ENCODE measurements around the gene RAB4B. TPM values are rescaled to one million over a fixed set of nuclear protein-coding genes. Genes with fewer than 3 reads are reported as not detected.
A peak's percentile ranks its signal among the peaks of the same experiment; 100 is the strongest.

Gene RAB4B
- total RNA-seq, 1 experiment from 2014 or later, result 9.1 TPM

DNA sequence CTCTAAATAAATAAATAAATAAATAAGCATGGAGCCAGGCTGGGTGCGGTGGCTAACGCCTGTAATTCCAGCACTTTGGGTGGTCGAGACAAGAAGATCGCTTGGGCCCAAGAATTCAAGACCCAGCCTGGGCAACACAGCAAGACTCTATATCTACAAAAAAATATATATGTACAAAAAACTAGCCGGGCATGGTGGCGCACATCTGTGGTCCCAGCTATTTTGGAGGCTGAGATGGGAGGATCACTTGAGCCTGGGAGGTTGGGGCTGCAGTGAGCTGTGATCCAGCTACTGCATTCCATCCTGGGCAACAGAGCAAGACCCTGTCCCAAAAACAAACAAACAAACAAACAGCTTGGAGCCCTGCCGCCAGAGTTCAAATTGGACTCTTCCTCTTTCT, 30.5 kb upstream of the RAB4B start:
- BruUV-seq (replicated peaks), result no TSS peak
- Histone ChIP-seq H3K27ac (ENCODE audit: low read depth, low read length, poor library complexity, severe bottlenecking) (no peak overlapping the region), H3K4me3 (ENCODE audit: low read depth, low read length, poor library complexity, severe bottlenecking) (no peak overlapping the region), H3K9me3 (ENCODE audit: low read depth, low read length, poor library complexity, severe bottlenecking) (no peaks in the 10 kb centered on the region), H3K4me1 (ENCODE audit: insufficient read depth, low read length, poor library complexity, severe bottlenecking) (peaks cover 8% of the 10 kb centered on the region), H3K27me3 (replicated peaks; ENCODE audit: insufficient read depth, low read depth, low read length, poor library complexity) (no peaks in the 10 kb centered on the region), H3K36me3 (ENCODE audit: insufficient read depth, low read length, poor library complexity, severe bottlenecking) (peaks cover under 1% of the 10 kb centered on the region)
- CTCF ChIA-PET, result no interaction called here
- TF ChIP-seq EZH2 (IDR thresholded peaks at IDR 0.05; ENCODE audit: borderline replicate concordance, low read depth, low read length, poor library complexity, severe bottlenecking), result no peak
- no peak for TF ChIP-seq CTCF (conservative IDR thresholded peaks at IDR 0.05; ENCODE audit: low read depth, low read length)
- POLR2A ChIA-PET (ENCODE audit: low non-redundant PET), result no interaction called here
- no peak for DNase-seq (ENCODE audit: low spot score)
- intact Hi-C loops (cut with micrococcal nuclease; ENCODE audit: unreplicated experiment), result no loop called here

GRCh38 chr19:40750058-40750873, 27.8 kb upstream of the RAB4B start, which contains the start of gene ACTMAP:
Gene ACTMAP, minus strand, starts transcription at chr19:40750477. Its CDS starts 674 bp downstream, at chr19:40749803.
- ChIA-PET POLR2A (ENCODE audit: low non-redundant PET) (interaction anchor here (0.5 to 0.7 kb wide), 3 partner anchors 28 to 420 kb away, joined by 3 read pairs; partner anchors contain the start of gene RAB4B), CTCF (interaction anchor here (1.0 to 1.1 kb wide), 2 partner anchors 28 to 56 kb away, joined by 3 to 4 read pairs; no protein-coding TSS in a partner anchor)
- TF ChIP-seq CTCF (conservative IDR thresholded peaks at IDR 0.05; ENCODE audit: low read depth, low read length) (no peak), EZH2 (IDR thresholded peaks at IDR 0.05; ENCODE audit: borderline replicate concordance, low read depth, low read length, poor library complexity, severe bottlenecking) (no peak)
- intact Hi-C loops (cut with micrococcal nuclease; ENCODE audit: unreplicated experiment), result loop anchor here (1.0 to 2.0 kb wide), 2 partner anchors 28 to 49 kb away; partner anchors contain the start of genes EGLN2 and RAB4B
- Histone ChIP-seq H3K27ac (ENCODE audit: low read depth, low read length, poor library complexity, severe bottlenecking) (peak within 1 kb of the TSS; percentile 97), H3K9me3 (ENCODE audit: low read depth, low read length, poor library complexity, severe bottlenecking) (no peaks in the 10 kb centered on the region), H3K36me3 (ENCODE audit: insufficient read depth, low read length, poor library complexity, severe bottlenecking) (peaks cover 4% of the 10 kb centered on the region), H3K4me1 (ENCODE audit: insufficient read depth, low read length, poor library complexity, severe bottlenecking) (peaks cover 8% of the 10 kb centered on the region), H3K27me3 (replicated peaks; ENCODE audit: insufficient read depth, low read depth, low read length, poor library complexity) (no peaks in the 10 kb centered on the region), H3K4me3 (ENCODE audit: low read depth, low read length, poor library complexity, severe bottlenecking) (peak within 1 kb of the TSS; percentile 90)
- DNase-seq (ENCODE audit: low spot score), result peak; percentile 100
- TSS peak; percentile 96 for BruUV-seq (replicated peaks)

DNA sequence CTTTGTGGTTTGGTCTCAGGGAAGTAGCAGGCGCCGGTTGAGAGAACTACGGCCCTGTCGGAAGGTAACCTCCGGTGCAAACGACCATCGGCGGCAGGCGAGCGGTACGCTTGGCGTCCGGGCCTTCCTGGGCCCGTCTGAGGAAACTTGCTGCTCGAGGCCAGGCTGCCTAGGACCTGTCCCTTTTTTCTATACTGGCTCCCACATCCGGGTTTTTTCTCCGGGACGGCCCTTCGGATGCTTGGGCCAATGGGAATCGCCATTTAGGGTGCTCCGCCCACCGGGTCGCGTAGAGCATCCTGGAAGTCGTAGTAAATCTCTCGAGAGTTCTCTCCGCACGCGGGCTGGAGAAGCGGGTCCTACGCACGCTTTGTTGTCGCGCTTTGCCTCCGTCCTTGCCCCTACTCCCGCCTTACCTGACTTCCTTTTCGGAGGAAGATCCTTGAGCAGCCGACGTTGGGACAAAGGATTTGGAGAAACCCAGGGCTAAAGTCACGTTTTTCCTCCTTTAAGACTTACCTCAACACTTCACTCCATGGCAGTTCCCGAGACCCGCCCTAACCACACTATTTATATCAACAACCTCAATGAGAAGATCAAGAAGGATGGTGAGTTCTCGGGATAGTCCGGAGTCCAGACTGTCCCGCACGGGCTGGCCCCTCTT, 27.0 kb upstream of the RAB4B start, which contains the start of gene SNRPA:
Gene SNRPA (plus strand): TSS at position 330 of the 664 bp plus-strand sequence. CDS start 206 bp downstream, at position 536.
- peak; percentile 99 for DNase-seq (ENCODE audit: low spot score)
- intact Hi-C loops (cut with micrococcal nuclease; ENCODE audit: unreplicated experiment), result loop anchor here (1.0 to 2.0 kb wide), 2 partner anchors 27 to 48 kb away; partner anchors contain the start of genes EGLN2 and RAB4B
- H3K27ac ChIP-seq (ENCODE audit: low read depth, low read length, poor library complexity, severe bottlenecking), result peak within 1 kb of the TSS; percentile 97

More for the DNA sequence above, 27.0 kb upstream of the RAB4B start, which contains the start of gene SNRPA:
- ChIA-PET POLR2A (ENCODE audit: low non-redundant PET) (interaction anchor here (0.7 kb wide), 2 partner anchors 27 to 112 kb away, joined by 3 read pairs; partner anchors contain the start of gene RAB4B), CTCF (interaction anchor here (1.0 to 1.1 kb wide), 2 partner anchors 28 to 56 kb away, joined by 3 to 4 read pairs; no protein-coding TSS in a partner anchor)
- Histone ChIP-seq H3K9me3 (ENCODE audit: low read depth, low read length, poor library complexity, severe bottlenecking) (no peaks in the 10 kb centered on the region), H3K4me1 (ENCODE audit: insufficient read depth, low read length, poor library complexity, severe bottlenecking) (peaks cover 8% of the 10 kb centered on the region), H3K4me3 (ENCODE audit: low read depth, low read length, poor library complexity, severe bottlenecking) (peak within 1 kb of the TSS; percentile 90), H3K27me3 (replicated peaks; ENCODE audit: insufficient read depth, low read depth, low read length, poor library complexity) (no peaks in the 10 kb centered on the region), H3K36me3 (ENCODE audit: insufficient read depth, low read length, poor library complexity, severe bottlenecking) (peaks cover 11% of the 10 kb centered on the region)
- BruUV-seq (replicated peaks), result no TSS peak
- no peak for TF ChIP-seq EZH2 (IDR thresholded peaks at IDR 0.05; ENCODE audit: borderline replicate concordance, low read depth, low read length, poor library complexity, severe bottlenecking)
- no peak for TF ChIP-seq CTCF (conservative IDR thresholded peaks at IDR 0.05; ENCODE audit: low read depth, low read length)
